ENCODE measurements around the gene TACR2. TPM values are rescaled to one million over a fixed set of nuclear protein-coding genes. Genes with fewer than 3 reads are reported as not detected.

The TACR2 gene
- total RNA-seq, 2 donors from 2014 or later, result 0.24 to 0.41 TPM

- Histone ChIP-seq H3K4me1 (peaks cover 0 to 71% of the 10 kb centered on the region in 2 donors), H3K36me3 (peaks cover 16% of the 10 kb centered on the region), H3K9me3 (no peaks in the 10 kb centered on the region), H3K27me3 (no peaks in the 10 kb centered on the region), H3K27ac (peak overlapping the region; percentile 56 to 80), H3K4me3 (no peak overlapping the region)
- DNase-seq (ENCODE audit: low spot score), result peak; percentile 89
- TF ChIP-seq CTCF (IDR thresholded peaks at IDR 0.05), result no peak
Measured at GRCh38 chr10:69360485-69361302, 56.0 kb downstream of the TACR2 start.

GRCh38 chr10:69359594-69359993 is 57.1 kb downstream of the TACR2 start:
- peaks cover 0 to 71% of the 10 kb centered on the region in 2 donors for H3K4me1 ChIP-seq
- H3K9me3 ChIP-seq, result no peaks in the 10 kb centered on the region
- H3K4me3 ChIP-seq, result no peak overlapping the region
- DNase-seq (ENCODE audit: low spot score), result no peak
- no peak for TF ChIP-seq CTCF (IDR thresholded peaks at IDR 0.05)
- peak overlapping the region; percentile 56 to 80 for H3K27ac ChIP-seq
- H3K27me3 ChIP-seq, result no peaks in the 10 kb centered on the region
- peaks cover 6% of the 10 kb centered on the region for H3K36me3 ChIP-seq

GRCh38 chr10:69359148-69359547 is 57.6 kb downstream of the TACR2 start:
- Histone ChIP-seq H3K4me3 (no peak overlapping the region), H3K9me3 (no peaks in the 10 kb centered on the region), H3K27ac (peak overlapping the region; percentile 56 to 80), H3K27me3 (no peaks in the 10 kb centered on the region), H3K36me3 (peaks cover 6% of the 10 kb centered on the region), H3K4me1 (peaks cover 0 to 70% of the 10 kb centered on the region in 2 donors)
- no peak for TF ChIP-seq CTCF (IDR thresholded peaks at IDR 0.05)
- DNase-seq (ENCODE audit: low spot score), result no peak

- peak overlapping the region; percentile 5 to 80 for H3K27ac ChIP-seq
- DNase-seq (ENCODE audit: low spot score), result no peak
- peaks cover 0 to 61% of the 10 kb centered on the region in 2 donors for H3K4me1 ChIP-seq
Measured at GRCh38 chr10:69358148-69358795, 58.4 kb downstream of the TACR2 start.

GRCh38 chr10:69356187-69356586 is 60.5 kb downstream of the TACR2 start:
- Histone ChIP-seq H3K36me3 (peaks cover 2% of the 10 kb centered on the region), H3K4me1 (peaks cover 0 to 53% of the 10 kb centered on the region in 2 donors), H3K4me3 (no peak overlapping the region), H3K9me3 (no peaks in the 10 kb centered on the region), H3K27ac (no peak overlapping the region), H3K27me3 (no peaks in the 10 kb centered on the region)
- TF ChIP-seq CTCF (IDR thresholded peaks at IDR 0.05), result no peak
- DNase-seq (ENCODE audit: low spot score), result no peak

More at GRCh38 chr10:69358148-69358795, 58.4 kb downstream of the TACR2 start:
- TF ChIP-seq CTCF (IDR thresholded peaks at IDR 0.05), result no peak
- Histone ChIP-seq H3K36me3 (peaks cover 6% of the 10 kb centered on the region), H3K9me3 (no peaks in the 10 kb centered on the region), H3K27me3 (no peaks in the 10 kb centered on the region), H3K4me3 (no peak overlapping the region)

All from right atrium auricular region (tissue), 2 donors.